Measurements from ENCODE around the gene CEP85L.
"Not testable (repeated sequence)": the region's sequence is repeated elsewhere in the genome, so short reads cannot be mapped to it uniquely, and the experiment has no call there.

CEP85L gene

GRCh38 chr6:118500130-118501015, 151.0 kb downstream of the CEP85L start:
- DNase-seq (ENCODE audit: low read depth), result no peak

GRCh38 chr6:118495485-118496280, 155.7 kb downstream of the CEP85L start:
- DNase-seq (ENCODE audit: low read depth), result no peak

- DNase-seq (ENCODE audit: low read depth), result no peak
These were observed 157.3 kb downstream of the CEP85L start for GRCh38 chr6:118494091-118494490.

- DNase-seq (ENCODE audit: low read depth), result no peak
These were observed 161.4 kb downstream of the CEP85L start for GRCh38 chr6:118489990-118490389.

GRCh38 chr6:118488631-118489030, 162.8 kb downstream of the CEP85L start:
- DNase-seq (ENCODE audit: low read depth), result no peak

GRCh38 chr6:118485601-118486550, 165.5 kb downstream of the CEP85L start:
- no peak for DNase-seq (ENCODE audit: low read depth)

- DNase-seq (ENCODE audit: low read depth), result no peak
These were observed 174.8 kb downstream of the CEP85L start for GRCh38 chr6:118476551-118476950.

- no peak for DNase-seq (ENCODE audit: low read depth)
These were observed 178.1 kb downstream of the CEP85L start for GRCh38 chr6:118473266-118473665.

- no peak for DNase-seq (ENCODE audit: low read depth)
These were observed 181.9 kb downstream of the CEP85L start for GRCh38 chr6:118469468-118469867.

GRCh38 chr6:118468682-118469465, 182.5 kb downstream of the CEP85L start:
- DNase-seq (ENCODE audit: low read depth), result no peak

- no peak for DNase-seq (ENCODE audit: low read depth)
These were observed 184.2 kb downstream of the CEP85L start for GRCh38 chr6:118467181-118467580.

- DNase-seq (ENCODE audit: low read depth), result no peak
These were observed 186.8 kb downstream of the CEP85L start for GRCh38 chr6:118464620-118465019.

GRCh38 chr6:118460958-118461470, 190.4 kb downstream of the CEP85L start:
- no peak for DNase-seq (ENCODE audit: low read depth)

GRCh38 chr6:118456982-118457381, 194.4 kb downstream of the CEP85L start:
- DNase-seq (ENCODE audit: low read depth), result no peak

- no peak for DNase-seq (ENCODE audit: low read depth)
These were observed 199.6 kb downstream of the CEP85L start for GRCh38 chr6:118451839-118452238.

GRCh38 chr6:118444796-118445195, 206.6 kb downstream of the CEP85L start:
- DNase-seq (ENCODE audit: low read depth), result no peak

- no peak for DNase-seq (ENCODE audit: low read depth)
These were observed 214.9 kb downstream of the CEP85L start for GRCh38 chr6:118436482-118436881.

- not testable (repeated sequence) for DNase-seq (ENCODE audit: low read depth)
These were observed 217.2 kb downstream of the CEP85L start for GRCh38 chr6:118434147-118434546.

GRCh38 chr6:118421312-118421711, 230.1 kb downstream of the CEP85L start:
- DNase-seq (ENCODE audit: low read depth), result not testable (repeated sequence)

GRCh38 chr6:118419448-118420394, 231.7 kb downstream of the CEP85L start:
- DNase-seq (ENCODE audit: low read depth), result no peak
